Astrocyte of the hippocampus (primary cell): Measurements from ENCODE around the gene ARHGEF11.
"Not testable (repeated sequence)": the region's sequence is repeated elsewhere in the genome, so short reads cannot be mapped to it uniquely, and the experiment has no call there.

Source experiments
- DNase-seq: peaks from one replicate; pipeline ENCODE4 v3.0.0; 2011; ENCODE audit warnings: low read depth, low spot score

The ARHGEF11 gene

GRCh38 chr1:157055729-157056128 is 10.2 kb upstream of the ARHGEF11 start:
- not testable (repeated sequence) for DNase-seq

- no peak for DNase-seq
These were observed 5.3 kb upstream of the ARHGEF11 start for GRCh38 chr1:157050836-157051235.

GRCh38 chr1:157047062-157047410 is 1.5 kb upstream of the ARHGEF11 start:
- no peak for DNase-seq

GRCh38 chr1:157044326-157044725 is 1.2 kb downstream of the ARHGEF11 start:
- DNase-seq, result no peak

GRCh38 chr1:157043685-157044084 is 1.9 kb downstream of the ARHGEF11 start:
- DNase-seq, result no peak

- no peak for DNase-seq
These were observed 2.7 kb downstream of the ARHGEF11 start for GRCh38 chr1:157042846-157043245.

GRCh38 chr1:157040802-157041201 is 4.7 kb downstream of the ARHGEF11 start:
- peak; percentile 54 for DNase-seq

- no peak for DNase-seq
These were observed 10.4 kb downstream of the ARHGEF11 start for GRCh38 chr1:157035121-157035520.

- DNase-seq, result no peak
These were observed 11.3 kb downstream of the ARHGEF11 start for GRCh38 chr1:157034137-157034800.

- DNase-seq, result no peak
These were observed 12.1 kb downstream of the ARHGEF11 start for GRCh38 chr1:157033357-157033876.

- DNase-seq, result no peak
These were observed 13.2 kb downstream of the ARHGEF11 start for GRCh38 chr1:157032303-157032702.

- no peak for DNase-seq
These were observed 14.8 kb downstream of the ARHGEF11 start for GRCh38 chr1:157030728-157031127.

- no peak for DNase-seq
These were observed 16.9 kb downstream of the ARHGEF11 start for GRCh38 chr1:157028674-157029073.

- DNase-seq, result no peak
These were observed 19.7 kb downstream of the ARHGEF11 start for GRCh38 chr1:157025856-157026255.

- no peak for DNase-seq
These were observed 20.2 kb downstream of the ARHGEF11 start for GRCh38 chr1:157025385-157025784.

GRCh38 chr1:157021688-157022087 is 23.9 kb downstream of the ARHGEF11 start:
- no peak for DNase-seq

GRCh38 chr1:157019457-157019856 is 26.1 kb downstream of the ARHGEF11 start:
- DNase-seq, result no peak

- DNase-seq, result no peak
These were observed 33.7 kb downstream of the ARHGEF11 start for GRCh38 chr1:157011845-157012244.

GRCh38 chr1:157008502-157008901 is 37.0 kb downstream of the ARHGEF11 start:
- no peak for DNase-seq

GRCh38 chr1:157007306-157007705 is 38.2 kb downstream of the ARHGEF11 start:
- DNase-seq, result no peak

GRCh38 chr1:157006676-157007075 is 38.9 kb downstream of the ARHGEF11 start:
- DNase-seq, result no peak

GRCh38 chr1:157005965-157006364 is 39.6 kb downstream of the ARHGEF11 start:
- DNase-seq, result no peak

GRCh38 chr1:157004806-157005205 is 40.7 kb downstream of the ARHGEF11 start:
- DNase-seq, result no peak

GRCh38 chr1:157004327-157004726 is 41.2 kb downstream of the ARHGEF11 start:
- DNase-seq, result no peak
